Mucosa of rectum (tissue), 2 donors: Measurements from ENCODE around the gene TNPO3.
"Not testable (repeated sequence)": the region's sequence is repeated elsewhere in the genome, so short reads cannot be mapped to it uniquely, and the experiment has no call there.

Experiments
- H3K27ac ChIP-seq, 2 donors: one replicate each; pipeline ENCODE4 v1.7.0; 2013; ENCODE audit warnings: inconsistent platforms in 2 of 2, low read depth in 2 of 2, low read length in 2 of 2
- H3K27me3 ChIP-seq, 2 donors: one replicate each; pipeline ENCODE4 v1.7.0; 2013; ENCODE audit warnings: low read length in 2 of 2; ENCODE audit not compliant: control insufficient read depth in 2 of 2, insufficient read depth in 2 of 2
- H3K36me3 ChIP-seq, 2 donors: one replicate each; pipeline ENCODE4 v1.7.0; 2013; ENCODE audit warnings: low read length in 2 of 2; ENCODE audit not compliant: control insufficient read depth in 2 of 2, insufficient read depth in 2 of 2
- H3K4me1 ChIP-seq, 2 donors: one replicate each; pipeline ENCODE4 v1.7.0; 2013; ENCODE audit warnings: low read length in 2 of 2, mild to moderate bottlenecking in 1 of 2; ENCODE audit not compliant: control insufficient read depth in 2 of 2, insufficient read depth in 2 of 2
- H3K4me3 ChIP-seq, 2 donors: one replicate each; pipeline ENCODE4 v1.7.0; 2013; ENCODE audit warnings: low read length in 2 of 2
- H3K9ac ChIP-seq, 2 donors: one replicate each; pipeline ENCODE4 v1.7.0; 2013; ENCODE audit warnings: low read length in 2 of 2, low read depth in 1 of 2, mild to moderate bottlenecking in 1 of 2
- H3K9me3 ChIP-seq, 2 donors: one replicate each; pipeline ENCODE4 v1.7.0; 2013; ENCODE audit warnings: low read length in 2 of 2; ENCODE audit not compliant: control insufficient read depth in 2 of 2
- donor health status: healthy.
- donor health status: Normal muscosa, but diverticular disease.

Gene TNPO3

DNA sequence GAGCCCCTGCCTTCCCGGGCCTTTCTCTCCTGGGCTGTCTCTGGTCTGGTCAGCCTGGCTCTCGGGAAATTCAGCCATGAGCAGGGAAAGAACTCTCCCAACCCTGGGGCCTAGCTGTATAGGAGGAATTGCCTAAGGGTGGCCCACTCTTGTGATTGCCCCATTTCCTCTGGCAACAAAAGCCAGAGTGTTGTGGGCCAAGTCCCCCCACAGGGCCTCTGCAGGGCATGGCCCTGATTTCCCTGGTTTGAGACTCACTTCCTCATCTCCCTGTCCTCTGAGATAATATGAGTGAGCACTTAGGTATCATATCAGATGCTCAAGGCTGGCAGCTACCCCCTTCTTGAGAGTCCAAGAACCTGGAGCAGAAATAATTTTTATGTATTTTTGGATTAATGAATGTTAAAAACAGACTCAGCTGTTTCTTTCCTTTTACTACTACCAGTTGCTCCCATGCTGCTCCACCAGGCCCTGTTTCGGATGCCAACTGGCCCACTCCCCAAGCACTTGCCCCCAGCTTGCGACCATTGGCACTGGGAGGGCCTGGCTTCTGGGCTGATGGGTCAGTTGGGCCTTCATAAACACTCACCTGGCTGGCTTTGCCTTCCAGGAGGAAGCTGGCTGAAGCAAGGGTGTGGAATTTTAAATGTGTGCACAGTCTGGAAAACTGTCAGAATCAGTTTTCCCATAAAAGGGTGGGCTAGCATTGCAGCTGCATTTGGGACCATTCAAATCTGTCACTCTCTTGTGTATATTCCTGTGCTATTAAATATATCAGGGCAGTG lies 105.7 kb downstream of the TNPO3 start:
- Histone ChIP-seq H3K4me1 (no peaks in the 10 kb centered on the region), H3K27ac (no peak overlapping the region), H3K9ac (no peak overlapping the region), H3K36me3 (peaks cover 17 to 21% of the 10 kb centered on the region in 2 donors), H3K9me3 (no peaks in the 10 kb centered on the region), H3K27me3 (no peaks in the 10 kb centered on the region), H3K4me3 (no peak overlapping the region)

- Histone ChIP-seq H3K4me3 (no peak overlapping the region), H3K27me3 (no peaks in the 10 kb centered on the region), H3K36me3 (peaks cover 10 to 21% of the 10 kb centered on the region in 2 donors)
Measured at GRCh38 chr7:128948312-128948973, 106.5 kb downstream of the TNPO3 start.

GRCh38 chr7:128947854-128948253 lies 107.1 kb downstream of the TNPO3 start:
- Histone ChIP-seq H3K27ac (no peak overlapping the region), H3K9ac (no peak overlapping the region), H3K4me1 (no peaks in the 10 kb centered on the region), H3K36me3 (peaks cover 6 to 18% of the 10 kb centered on the region in 2 donors), H3K4me3 (no peak overlapping the region), H3K27me3 (no peaks in the 10 kb centered on the region), H3K9me3 (no peaks in the 10 kb centered on the region)

More at GRCh38 chr7:128948312-128948973, 106.5 kb downstream of the TNPO3 start:
- H3K4me1 ChIP-seq, result no peaks in the 10 kb centered on the region
- no peak overlapping the region for H3K27ac ChIP-seq
- H3K9me3 ChIP-seq, result no peaks in the 10 kb centered on the region
- no peak overlapping the region for H3K9ac ChIP-seq

DNA sequence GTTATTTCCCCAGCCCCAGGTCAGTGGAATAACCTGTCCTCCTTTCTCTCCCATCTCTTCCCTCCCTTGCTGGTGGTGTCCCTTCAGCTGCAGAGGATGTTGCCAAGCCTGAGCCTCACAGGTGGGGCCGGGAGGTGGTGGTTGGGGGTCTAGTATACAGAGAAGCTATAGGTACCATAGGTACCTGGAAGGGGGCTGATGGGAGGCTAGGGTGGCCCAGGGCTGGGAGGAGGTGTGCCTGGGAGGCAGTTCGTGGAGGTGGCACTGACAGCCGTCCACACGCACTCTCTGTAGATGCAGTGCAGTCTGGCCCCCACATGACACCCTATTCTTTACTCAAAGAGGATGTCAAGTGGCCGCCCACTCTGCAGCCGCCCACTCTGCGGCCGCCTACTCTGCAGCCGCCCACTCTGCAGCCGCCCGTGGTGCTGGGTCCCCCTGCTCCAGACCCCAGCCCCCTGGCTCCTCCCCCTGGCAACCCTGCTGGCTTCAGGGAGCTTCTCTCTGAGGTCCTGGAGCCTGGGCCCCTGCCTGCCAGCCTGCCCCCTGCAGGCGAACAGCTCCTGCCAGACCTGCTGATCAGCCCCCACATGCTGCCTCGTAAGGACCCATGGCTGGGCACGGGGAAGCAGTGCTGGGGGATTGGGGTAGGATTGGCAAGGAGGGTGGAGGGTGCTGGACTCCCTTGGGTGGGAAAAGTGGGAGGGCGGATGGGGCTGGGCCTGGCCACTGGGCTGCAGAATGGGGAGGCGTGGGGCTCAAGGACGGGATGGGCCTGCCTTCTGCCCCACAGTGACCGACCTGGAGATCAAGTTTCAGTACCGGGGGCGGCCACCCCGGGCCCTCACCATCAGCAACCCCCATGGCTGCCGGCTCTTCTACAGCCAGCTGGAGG lies 107.7 kb downstream of the TNPO3 start:
- Histone ChIP-seq H3K9ac (no peak overlapping the region), H3K36me3 (peaks cover under 1 to 12% of the 10 kb centered on the region in 2 donors), H3K4me3 (no peak overlapping the region), H3K4me1 (no peaks in the 10 kb centered on the region), H3K9me3 (no peaks in the 10 kb centered on the region), H3K27me3 (no peaks in the 10 kb centered on the region), H3K27ac (no peak overlapping the region)

GRCh38 chr7:128945668-128946366 lies 109.1 kb downstream of the TNPO3 start:
- H3K4me3 ChIP-seq, result no peak overlapping the region
- H3K9me3 ChIP-seq, result no peaks in the 10 kb centered on the region
- H3K27me3 ChIP-seq, result no peaks in the 10 kb centered on the region
- peaks cover 0 to 9% of the 10 kb centered on the region in 2 donors for H3K36me3 ChIP-seq
- no peak overlapping the region for H3K9ac ChIP-seq
- H3K4me1 ChIP-seq, result peaks cover 6 to 9% of the 10 kb centered on the region in 2 donors
- no peak overlapping the region for H3K27ac ChIP-seq

- Histone ChIP-seq H3K4me1 (peaks cover 9 to 10% of the 10 kb centered on the region in 2 donors), H3K4me3 (no peak overlapping the region), H3K9me3 (no peaks in the 10 kb centered on the region), H3K27me3 (no peaks in the 10 kb centered on the region), H3K9ac (no peak overlapping the region), H3K27ac (no peak overlapping the region), H3K36me3 (peaks cover 0 to 5% of the 10 kb centered on the region in 2 donors)
Measured at GRCh38 chr7:128944487-128945236, 110.2 kb downstream of the TNPO3 start.

DNA sequence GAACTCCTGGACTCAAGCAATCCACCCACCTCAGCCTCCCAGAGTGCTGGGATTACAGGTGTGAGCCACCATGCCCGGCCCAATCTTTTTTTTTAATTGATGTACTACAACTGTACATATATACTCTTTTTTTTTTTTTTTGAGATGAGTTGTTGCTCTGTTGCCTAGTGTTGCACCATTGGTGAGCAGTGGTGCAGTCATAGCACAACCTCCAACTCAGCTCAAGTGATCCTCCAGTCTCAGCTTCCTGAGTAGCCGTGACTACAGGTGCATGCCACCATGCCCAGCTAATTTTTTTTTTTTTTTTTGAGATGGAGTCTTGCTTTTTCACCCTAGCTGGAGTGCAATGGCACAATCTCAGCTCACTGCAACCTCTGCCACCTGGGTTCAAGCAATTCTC lies 111.7 kb downstream of the TNPO3 start:
- not testable (repeated sequence) for H3K9me3 ChIP-seq, H3K4me3 ChIP-seq, H3K9ac ChIP-seq, H3K36me3 ChIP-seq, H3K27me3 ChIP-seq, H3K27ac ChIP-seq
- peaks cover 13 to 16% of the 10 kb centered on the region in 2 donors for H3K4me1 ChIP-seq

- H3K9ac ChIP-seq, result no peak overlapping the region
Measured at GRCh38 chr7:128941946-128942526, 112.9 kb downstream of the TNPO3 start.

More at GRCh38 chr7:128941946-128942526, 112.9 kb downstream of the TNPO3 start:
- Histone ChIP-seq H3K4me3 (no peak overlapping the region), H3K27ac (no peak overlapping the region), H3K36me3 (peaks cover 0 to 3% of the 10 kb centered on the region in 2 donors), H3K27me3 (no peaks in the 10 kb centered on the region), H3K9me3 (no peaks in the 10 kb centered on the region), H3K4me1 (peaks cover 16% of the 10 kb centered on the region in 2 donors)
